HL-60 (cell line): ENCODE results near the gene VEGFB.

Experiments
- CTCF ChIP-seq: IDR thresholded peaks from one replicate; pipeline ENCODE4 v1.5.1; 2011; ENCODE audit warnings: low read length, control low read depth, inconsistent platforms; ENCODE audit not compliant: insufficient read depth
- GABPA ChIP-seq: IDR thresholded peaks from 2 replicates; pipeline ENCODE4 v1.6.1; 2012; ENCODE audit warnings: low read depth
- POLR2AphosphoS5 ChIP-seq: IDR thresholded peaks from 2 replicates; pipeline ENCODE4 v1.6.1; 2012; ENCODE audit warnings: low read depth
- REST ChIP-seq: IDR thresholded peaks from 2 replicates; pipeline ENCODE4 v1.6.1; 2012; ENCODE audit warnings: low read depth; ENCODE audit not compliant: insufficient replicate concordance
- SPI1 ChIP-seq: IDR thresholded peaks from 2 replicates; pipeline ENCODE4 v1.6.1; 2012; ENCODE audit warnings: low read depth, mild to moderate bottlenecking, borderline replicate concordance

GRCh38 chr11:64256300-64256699 is 21.9 kb downstream of the VEGFB start:
- TF ChIP-seq CTCF: no peak
- no peak for TF ChIP-seq GABPA
- no peak for TF ChIP-seq REST
- TF ChIP-seq POLR2AphosphoS5: no peak
- no peak for TF ChIP-seq SPI1
